ENCODE results near the gene TLE5.
"Not testable (repeated sequence)": the region's sequence is repeated elsewhere in the genome, so short reads cannot be mapped to it uniquely, and the experiment has no call there.

TLE5 gene

GRCh38 chr19:3019211-3019854 is 43.0 kb downstream of the TLE5 start:
- DNase-seq = no peak

- no peak for DNase-seq
Measured at GRCh38 chr19:3017923-3018322, 44.4 kb downstream of the TLE5 start.

DNA sequence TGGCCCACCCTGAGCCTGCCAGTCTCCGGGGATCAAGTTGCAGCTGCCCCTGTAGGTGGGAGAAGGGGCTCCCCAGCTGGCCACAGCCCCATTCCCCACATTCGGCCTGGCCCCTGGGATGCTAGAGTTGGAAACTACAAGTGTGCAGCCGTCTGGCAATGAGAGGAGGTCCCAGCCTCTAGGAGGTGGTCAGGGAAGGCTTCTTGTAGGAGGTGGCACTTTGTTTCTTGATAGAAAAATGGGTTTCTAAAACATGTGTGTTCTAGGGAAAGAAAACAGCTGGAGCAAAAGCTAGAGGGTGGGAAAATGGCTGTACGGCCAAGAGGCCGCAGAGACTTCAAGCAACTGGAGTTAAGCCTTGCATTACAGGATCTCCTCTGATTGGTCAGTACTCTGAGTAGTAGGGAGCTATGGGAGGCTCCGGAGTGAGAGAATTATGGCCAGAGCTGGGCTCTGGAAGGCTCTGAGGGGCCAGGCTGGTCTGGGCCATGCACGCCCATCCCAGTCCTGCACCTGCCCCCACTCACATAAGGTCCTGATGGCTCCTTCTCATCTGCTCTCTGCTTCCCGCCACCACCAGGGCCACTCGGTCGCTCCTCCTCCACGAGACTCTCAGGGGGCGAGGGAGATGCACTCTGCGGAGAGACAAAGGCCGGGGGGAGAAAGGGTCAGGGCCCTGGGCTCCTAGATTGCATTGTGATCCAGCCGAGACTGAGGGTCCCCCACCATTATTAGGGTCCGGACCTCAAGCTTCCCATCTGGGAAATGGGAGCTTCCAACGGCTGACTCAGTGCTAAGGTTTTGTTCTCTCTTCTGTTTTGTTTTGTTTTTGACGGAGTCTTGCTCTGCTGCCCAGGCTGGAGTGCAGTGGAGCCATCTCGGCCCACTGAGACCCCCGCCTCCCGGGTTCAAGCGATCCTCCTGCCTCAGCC is 46.9 kb downstream of the TLE5 start:
- no peak for DNase-seq

DNA sequence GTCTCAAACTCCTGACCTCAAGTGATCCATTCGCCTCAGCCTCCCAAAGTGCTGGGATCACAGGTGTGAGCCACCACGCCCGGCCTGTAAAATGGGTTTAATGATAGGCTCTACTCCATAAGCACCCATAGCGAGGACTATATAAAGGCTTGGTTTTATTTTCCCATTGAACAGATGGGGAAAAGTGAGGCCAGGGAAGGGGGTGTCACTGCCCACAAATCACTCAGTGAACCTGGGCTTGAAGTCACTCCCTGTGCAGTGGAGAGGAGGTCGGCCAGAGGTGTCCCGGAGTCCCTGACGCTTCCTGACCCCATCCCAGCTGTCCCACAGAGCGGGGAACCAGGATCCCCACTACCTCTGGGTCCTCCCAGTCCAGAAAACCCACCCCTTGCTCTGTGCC is 48.2 kb downstream of the TLE5 start:
- DNase-seq = no peak

DNA sequence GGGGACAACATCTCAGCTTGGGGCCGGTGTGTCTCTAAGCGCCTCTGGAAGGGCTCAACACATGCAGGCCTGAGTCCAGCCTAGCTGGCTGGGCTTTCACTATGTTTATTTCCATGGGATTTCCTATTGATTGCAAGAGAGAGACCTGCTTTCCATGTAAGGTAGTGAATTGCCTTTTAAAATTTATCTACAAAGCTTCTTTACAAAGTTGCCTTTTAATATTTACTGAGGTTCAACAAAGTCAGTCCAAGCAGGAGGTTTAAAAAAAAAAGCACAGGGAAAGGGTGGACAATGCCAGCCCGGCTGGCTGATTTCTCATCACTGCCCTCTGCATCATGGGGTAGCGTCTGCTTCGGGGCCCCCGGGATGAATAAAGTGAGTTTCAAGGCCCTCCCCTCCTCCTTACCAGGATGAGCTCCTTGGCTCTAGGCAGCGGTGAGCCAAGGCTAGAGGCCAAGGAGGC is 49.0 kb downstream of the TLE5 start:
- DNase-seq = no peak

GRCh38 chr19:3012621-3013262 is 49.6 kb downstream of the TLE5 start:
- no peak for DNase-seq

GRCh38 chr19:3012059-3012458 is 50.2 kb downstream of the TLE5 start:
- not testable (repeated sequence) for DNase-seq

GRCh38 chr19:3010871-3011270 is 51.4 kb downstream of the TLE5 start:
- DNase-seq = no peak

- DNase-seq = no peak
Measured at GRCh38 chr19:3008994-3009393, 53.3 kb downstream of the TLE5 start.

GRCh38 chr19:3007975-3008374 is 54.3 kb downstream of the TLE5 start:
- DNase-seq = no peak

GRCh38 chr19:3006075-3006767 is 56.1 kb downstream of the TLE5 start:
- DNase-seq = peak; percentile 44

- DNase-seq = no peak
Measured at GRCh38 chr19:3005345-3005744, 57.0 kb downstream of the TLE5 start.

DNA sequence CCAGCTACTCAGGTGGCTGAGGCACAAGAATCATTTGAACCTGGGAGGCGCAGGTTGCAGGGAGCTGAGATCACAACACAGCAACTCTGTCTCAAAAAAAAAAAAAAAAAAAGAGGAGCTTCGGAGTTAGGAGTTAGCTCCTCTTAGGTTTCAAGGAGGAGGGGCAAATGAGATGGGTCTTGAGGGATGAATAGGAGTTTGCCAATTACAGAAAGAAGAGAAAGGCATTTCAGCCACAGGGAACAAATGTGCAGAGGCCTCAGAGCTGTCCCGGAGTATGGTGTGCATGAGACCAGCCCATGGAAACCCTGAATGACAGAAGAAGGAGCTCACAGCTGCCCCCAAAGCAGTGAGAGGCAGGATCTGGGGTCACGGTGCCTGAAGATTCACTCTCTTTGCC is 57.8 kb downstream of the TLE5 start:
- DNase-seq = no peak

- no peak for DNase-seq
Measured at GRCh38 chr19:3003046-3003445, 59.2 kb downstream of the TLE5 start.
